GM18511 (cell line): ENCODE results near the gene CACNA1C.

ENCODE experiments used
- ATAC-seq: cut with Tn5 transposase; IDR thresholded peaks from one replicate; pipeline ENCODE4 v1.9.1; 2021; ENCODE audit warnings: mild to moderate bottlenecking, moderate library complexity; ENCODE audit not compliant: unreplicated experiment

Gene CACNA1C

GRCh38 chr12:2493086-2493485 is 440.3 kb downstream of the CACNA1C start:
- no peak for ATAC-seq

GRCh38 chr12:2494486-2495192 is 441.9 kb downstream of the CACNA1C start:
- ATAC-seq, result no peak

GRCh38 chr12:2495417-2496112 is 442.8 kb downstream of the CACNA1C start:
- ATAC-seq, result no peak

DNA sequence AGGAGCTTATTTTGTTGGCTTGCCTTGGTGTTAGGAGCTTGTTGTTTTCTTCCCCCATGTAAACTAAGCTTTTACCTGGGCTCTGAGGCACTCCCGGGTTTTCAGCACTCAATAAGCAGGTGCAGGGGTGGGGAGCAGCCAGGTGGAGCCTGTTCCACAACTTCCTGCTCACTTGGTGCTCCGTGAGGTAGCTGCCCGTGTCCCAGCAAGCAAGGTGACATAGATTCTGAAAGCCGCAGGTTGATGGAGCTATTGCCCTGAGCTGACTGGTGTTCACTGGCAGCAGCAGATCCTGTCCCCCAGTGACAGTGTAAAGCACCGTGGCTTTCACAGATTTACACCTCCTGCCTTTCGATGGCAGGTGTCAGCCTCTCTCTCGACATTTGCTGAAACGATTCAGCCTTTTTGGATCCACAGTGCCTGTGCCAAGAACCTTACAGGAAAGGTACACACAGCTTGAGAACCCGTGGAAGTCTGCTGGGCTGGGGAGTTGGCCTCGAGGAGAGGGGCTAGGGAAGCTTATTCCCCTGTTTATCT is 446.2 kb downstream of the CACNA1C start:
- no peak for ATAC-seq

DNA sequence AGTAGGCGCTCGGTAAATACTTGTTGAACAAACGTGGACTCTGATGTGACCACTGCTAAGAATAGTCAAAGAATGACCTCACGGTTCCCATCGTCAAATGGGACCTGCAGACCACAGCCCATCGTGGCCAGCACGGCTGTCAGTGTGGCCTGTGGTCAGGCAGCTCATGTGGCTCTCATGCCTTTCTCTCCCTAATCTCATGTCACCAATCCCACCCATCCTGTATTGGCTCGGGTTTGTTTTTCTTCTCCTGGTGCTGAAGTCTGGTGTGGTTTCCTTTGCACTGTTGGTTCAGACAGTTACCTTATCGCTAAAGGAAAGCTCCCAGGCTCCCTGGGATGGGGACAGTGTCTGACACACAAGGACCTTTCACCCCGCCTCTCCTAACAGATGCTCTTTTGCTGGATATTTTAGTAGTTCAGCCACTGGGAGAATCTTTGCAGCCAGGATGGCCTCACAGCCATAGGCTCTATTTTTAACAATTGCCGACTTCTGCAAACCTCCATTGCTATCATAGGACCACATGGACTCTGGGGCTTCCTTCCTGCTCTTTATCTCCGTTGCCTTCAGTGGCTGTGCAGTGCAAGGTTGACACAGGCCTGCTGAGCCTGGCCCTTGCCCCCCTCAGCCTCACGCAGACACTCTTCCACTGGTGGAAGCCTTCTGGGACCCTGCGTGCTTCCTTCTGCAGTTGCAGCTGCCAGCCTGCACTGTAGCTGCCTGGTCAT is 448.8 kb downstream of the CACNA1C start:
- no peak for ATAC-seq

DNA sequence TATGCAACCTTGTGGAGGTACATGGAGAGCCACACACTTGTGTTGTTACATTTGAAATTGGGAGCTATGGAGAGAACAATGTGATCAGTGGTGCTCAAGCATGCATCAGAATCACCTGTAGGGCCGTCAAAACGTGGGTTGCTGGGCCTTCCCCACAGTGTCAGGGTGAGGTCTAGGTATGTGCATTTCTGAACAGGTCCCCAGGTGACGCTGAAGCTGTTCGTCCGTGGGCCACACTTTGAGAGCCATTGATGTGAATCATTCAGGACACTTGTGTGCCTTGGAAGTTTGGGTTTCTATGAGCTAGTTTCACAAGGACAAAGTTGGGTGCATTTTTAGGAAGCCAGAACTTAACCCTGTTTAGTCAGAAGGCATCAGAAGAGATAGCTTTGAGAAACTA is 450.2 kb downstream of the CACNA1C start:
- ATAC-seq, result no peak

DNA sequence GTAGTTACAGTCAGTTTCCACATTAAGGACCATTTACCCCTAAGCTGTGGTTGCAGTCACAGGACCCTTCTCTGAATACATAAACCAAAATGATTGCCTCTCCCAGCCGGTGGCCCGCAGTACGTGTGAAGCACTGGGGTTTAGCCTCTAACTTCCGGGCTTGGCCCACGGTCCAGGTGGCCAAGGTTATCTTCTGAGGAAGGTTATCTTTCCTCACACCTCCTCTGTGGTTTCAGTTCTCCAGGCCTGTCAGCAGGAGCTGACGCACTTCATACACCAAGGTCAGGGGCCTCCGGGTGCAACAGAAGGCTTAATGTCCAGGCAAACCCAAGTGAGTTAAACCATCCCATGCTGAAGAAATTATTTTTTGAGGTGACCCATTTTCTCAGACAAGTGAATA is 451.0 kb downstream of the CACNA1C start:
- ATAC-seq, result no peak

DNA sequence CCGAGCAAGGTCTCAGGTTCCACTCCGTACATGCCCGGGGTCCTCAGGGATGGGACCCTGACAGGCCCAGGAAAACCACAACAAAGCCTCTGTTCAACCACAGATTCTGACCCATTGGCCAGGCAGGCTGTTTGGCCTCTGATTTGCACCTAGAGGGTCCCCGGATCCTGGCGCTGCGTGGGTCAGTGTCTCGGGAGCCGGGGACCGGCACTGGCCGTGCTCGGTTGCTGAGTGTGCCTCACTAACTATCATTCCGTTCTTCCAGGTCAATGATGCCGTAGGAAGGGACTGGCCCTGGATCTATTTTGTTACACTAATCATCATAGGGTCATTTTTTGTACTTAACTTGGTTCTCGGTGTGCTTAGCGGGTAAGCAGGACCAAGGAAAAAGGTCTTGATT is 451.8 kb downstream of the CACNA1C start:
- no peak for ATAC-seq

- ATAC-seq, result no peak
Observed at GRCh38 chr12:2507814-2508213, 455.0 kb downstream of the CACNA1C start.

GRCh38 chr12:2509137-2509536 is 456.4 kb downstream of the CACNA1C start:
- ATAC-seq, result no peak

DNA sequence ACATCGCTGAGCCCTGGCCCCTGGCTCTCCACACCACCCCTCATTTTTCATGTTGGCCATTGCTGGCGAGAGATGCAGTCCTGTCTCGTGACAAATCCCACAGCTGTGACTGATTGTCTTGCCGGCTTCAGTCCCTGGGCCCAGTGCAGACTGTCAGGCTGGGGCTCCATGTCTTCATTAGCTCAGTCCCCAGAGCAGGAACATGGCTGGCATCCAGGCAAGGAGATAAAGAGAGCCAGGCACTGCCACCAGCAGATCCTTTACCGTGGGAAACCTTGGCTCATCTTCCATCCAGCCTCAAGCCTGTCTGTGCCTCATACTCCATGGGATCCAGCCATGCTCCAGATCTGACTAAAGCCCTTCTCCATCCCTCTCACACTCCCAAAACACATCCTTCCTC is 457.3 kb downstream of the CACNA1C start:
- no peak for ATAC-seq

GRCh38 chr12:2513141-2514037 is 460.6 kb downstream of the CACNA1C start:
- no peak for ATAC-seq

GRCh38 chr12:2514038-2514340 is 461.2 kb downstream of the CACNA1C start:
- ATAC-seq, result no peak

- ATAC-seq, result no peak
Observed at GRCh38 chr12:2520722-2521246, 468.0 kb downstream of the CACNA1C start.

- no peak for ATAC-seq
Observed at GRCh38 chr12:2523317-2523716, 470.5 kb downstream of the CACNA1C start.

DNA sequence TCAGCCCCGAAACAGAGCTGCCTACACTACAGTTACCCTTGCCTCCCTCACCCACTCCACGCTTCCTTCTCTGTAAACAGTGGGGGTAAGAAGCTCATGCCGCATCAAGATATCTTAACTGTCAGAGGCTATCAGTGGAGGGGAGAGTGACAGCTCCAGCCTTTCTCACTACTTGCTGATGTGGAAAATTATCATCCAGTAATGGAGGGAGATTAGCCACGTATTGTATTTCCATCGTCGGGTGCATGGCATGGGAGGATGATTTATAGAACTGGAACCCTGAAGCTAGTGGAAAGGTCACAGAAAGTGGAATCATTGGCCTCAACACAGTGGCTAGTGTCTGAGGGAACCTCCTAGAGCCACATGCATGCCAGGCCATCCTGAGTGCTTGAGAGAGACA is 471.1 kb downstream of the CACNA1C start:
- ATAC-seq, result no peak

GRCh38 chr12:2526371-2526770 is 473.6 kb downstream of the CACNA1C start:
- no peak for ATAC-seq

GRCh38 chr12:2528001-2528400 is 475.2 kb downstream of the CACNA1C start:
- no peak for ATAC-seq

- ATAC-seq, result no peak
Observed at GRCh38 chr12:2529807-2530206, 477.0 kb downstream of the CACNA1C start.

DNA sequence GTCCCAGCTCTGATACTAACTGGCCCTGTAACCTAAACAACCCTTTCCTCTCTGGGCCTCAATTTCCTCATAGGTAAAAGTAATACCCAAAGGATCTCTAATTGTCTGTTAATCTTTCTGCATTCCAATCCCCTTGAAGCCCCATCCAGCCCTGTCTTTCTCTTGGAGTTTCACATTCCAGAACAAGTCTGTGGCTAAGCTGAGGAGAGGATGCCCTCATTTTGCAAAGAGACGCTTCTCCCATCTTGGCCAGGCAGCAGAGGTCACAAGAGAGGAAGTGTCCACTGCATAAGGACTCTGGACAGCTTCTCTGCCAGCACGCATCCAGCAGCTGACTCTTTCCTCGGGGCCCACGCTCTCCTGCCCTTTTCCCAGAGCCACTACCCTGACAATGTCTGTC is 478.6 kb downstream of the CACNA1C start:
- ATAC-seq, result no peak

- ATAC-seq, result no peak
Observed at GRCh38 chr12:2533036-2533435, 480.2 kb downstream of the CACNA1C start.
